GM08714 (cell line): Measurements from ENCODE around the gene PPP1CA.

ENCODE experiments used
- H3K4me3 ChIP-seq: fragments of 200-500 bp; sonication (Bioruptor generic); 2 replicates; pipeline ENCODE4 v1.5.1; 2014; ENCODE audit warnings: mild to moderate bottlenecking, low read length, inconsistent platforms
- ZNF274 ChIP-seq: IDR thresholded peaks from 2 replicates; pipeline ENCODE4 v1.6.1; 2012; ENCODE audit warnings: mild to moderate bottlenecking, low read depth, low read length

PPP1CA gene

DNA sequence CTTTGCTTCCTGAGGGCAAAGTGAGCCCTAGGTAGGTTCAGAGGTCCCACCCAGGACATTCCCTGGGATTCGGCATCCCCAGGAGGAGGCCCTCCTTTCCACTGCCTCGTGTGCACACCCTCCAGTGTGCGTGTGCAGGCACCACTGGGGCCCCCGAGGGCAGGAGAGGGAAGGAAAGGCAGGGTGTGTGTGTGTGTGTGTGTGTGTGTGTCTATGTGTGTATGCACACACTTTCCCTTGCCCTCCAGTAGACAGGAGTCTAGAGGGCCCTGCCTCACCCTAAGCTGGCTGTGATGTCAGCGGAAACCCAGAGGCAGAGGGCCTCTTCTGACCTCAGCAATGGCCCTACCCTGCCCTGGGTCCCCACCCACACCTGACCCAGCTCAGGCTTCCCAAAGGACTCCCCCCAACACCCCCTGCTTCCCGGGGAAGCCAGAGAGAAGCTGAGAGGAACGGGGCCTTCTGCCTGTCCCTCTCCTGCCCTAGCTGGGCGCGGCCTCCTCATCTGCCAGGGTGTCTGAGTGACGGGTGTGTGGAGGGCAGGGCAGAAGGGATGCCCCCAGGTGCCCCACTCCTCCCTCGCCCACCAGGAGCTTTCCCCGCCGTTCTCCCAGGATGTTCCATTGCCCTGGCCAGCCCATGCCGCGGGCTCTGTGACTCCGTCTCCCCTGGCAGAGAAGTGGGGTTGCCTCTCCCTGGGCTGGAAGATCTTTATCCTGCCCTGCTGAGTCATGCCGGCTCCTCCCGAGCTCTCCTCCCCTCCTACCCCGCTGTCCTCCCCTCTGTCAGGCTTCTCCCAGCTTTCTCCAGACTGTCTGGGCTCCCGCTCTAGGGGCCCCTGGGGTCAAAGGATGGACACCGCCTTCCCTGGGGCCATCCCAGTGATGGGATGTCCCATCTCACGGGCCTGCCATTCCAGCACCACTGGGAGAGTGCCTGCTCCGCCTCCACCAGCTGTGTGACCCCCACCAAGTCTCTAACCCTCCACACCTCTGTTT, 22.3 kb downstream of the PPP1CA start:
- no peak for TF ChIP-seq ZNF274
- no peak overlapping the region for H3K4me3 ChIP-seq

DNA sequence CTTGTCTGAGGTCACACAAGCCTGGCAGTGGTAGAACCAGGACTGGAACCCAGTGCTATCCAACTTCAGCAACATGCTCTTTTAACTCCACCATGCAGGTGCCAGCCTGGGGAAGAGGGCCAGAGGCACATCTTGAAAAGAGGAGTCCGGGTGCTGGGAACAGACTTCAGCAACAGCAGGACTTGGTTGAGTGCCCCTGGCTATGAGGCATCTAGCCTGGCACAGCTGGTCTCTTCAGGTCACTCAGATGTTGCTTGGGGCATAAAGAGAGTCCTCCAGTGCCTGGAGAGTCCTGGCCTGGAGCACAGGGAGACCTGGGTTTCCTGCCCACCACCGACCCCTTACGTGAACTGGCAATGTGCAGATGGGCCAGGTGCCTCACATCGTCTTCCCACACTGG, 23.1 kb downstream of the PPP1CA start:
- no peak for TF ChIP-seq ZNF274
- H3K4me3 ChIP-seq, result no peak overlapping the region

- no peak for TF ChIP-seq ZNF274
- no peak overlapping the region for H3K4me3 ChIP-seq
These were observed 24.5 kb downstream of the PPP1CA start for GRCh38 chr11:67376873-67377808.

GRCh38 chr11:67376063-67376820, 25.4 kb downstream of the PPP1CA start:
- TF ChIP-seq ZNF274, result no peak
- H3K4me3 ChIP-seq, result no peak overlapping the region

- no peak for TF ChIP-seq ZNF274
- H3K4me3 ChIP-seq, result no peak overlapping the region
These were observed 26.2 kb downstream of the PPP1CA start for GRCh38 chr11:67375320-67376055.

DNA sequence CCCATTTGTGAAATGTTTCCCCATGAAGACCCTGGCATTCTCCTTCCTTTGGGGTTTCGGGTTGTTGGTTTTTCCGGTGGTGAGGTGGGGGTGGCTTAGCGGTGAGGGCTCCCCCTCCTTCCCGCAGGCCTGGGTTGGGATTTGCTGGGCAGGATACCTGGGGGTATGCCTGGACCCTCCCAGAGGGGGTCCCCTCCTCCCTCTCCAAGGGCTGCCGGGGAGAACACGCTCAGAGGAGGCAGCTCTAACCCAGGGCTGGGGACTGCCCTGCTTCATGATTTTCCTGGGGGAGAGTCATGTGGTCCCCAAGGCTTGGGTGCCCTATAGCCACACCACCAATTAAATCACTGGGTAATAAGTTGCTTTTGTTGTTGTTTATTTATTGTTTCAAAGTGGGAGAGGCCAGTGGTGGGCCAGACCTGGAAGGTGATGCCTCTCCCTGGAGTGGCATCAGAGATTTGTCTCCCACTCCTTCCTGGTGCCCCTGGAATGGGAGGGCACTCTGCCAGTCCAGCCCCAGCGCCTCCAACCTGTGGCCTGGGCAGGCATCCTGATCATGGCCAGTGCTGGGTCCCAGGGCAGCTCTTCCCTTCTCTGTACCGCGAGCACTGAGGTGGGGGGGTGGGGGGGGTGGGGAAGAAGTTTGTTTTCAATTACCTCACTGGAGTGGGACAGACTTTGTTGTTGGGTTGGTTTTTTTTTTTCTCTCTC, 26.9 kb downstream of the PPP1CA start:
- H3K4me3 ChIP-seq, result no peak overlapping the region; the same call in 1 of the 2 replicates
- no peak for TF ChIP-seq ZNF274

- no peak for TF ChIP-seq ZNF274
- peak overlapping the region; percentile 74; the same call in 1 of the 2 replicates for H3K4me3 ChIP-seq
These were observed 27.7 kb downstream of the PPP1CA start for GRCh38 chr11:67373648-67374570.

GRCh38 chr11:67372993-67373647, 28.5 kb downstream of the PPP1CA start, which contains the start of gene CLCF1:
Gene CLCF1 (minus strand): TSS chr11:67373598. CDS start chr11:67373539, 59 bp downstream.
- no peak for TF ChIP-seq ZNF274
- H3K4me3 ChIP-seq, result peak within 1 kb of the TSS; percentile 74; the same call in 1 of the 2 replicates

DNA sequence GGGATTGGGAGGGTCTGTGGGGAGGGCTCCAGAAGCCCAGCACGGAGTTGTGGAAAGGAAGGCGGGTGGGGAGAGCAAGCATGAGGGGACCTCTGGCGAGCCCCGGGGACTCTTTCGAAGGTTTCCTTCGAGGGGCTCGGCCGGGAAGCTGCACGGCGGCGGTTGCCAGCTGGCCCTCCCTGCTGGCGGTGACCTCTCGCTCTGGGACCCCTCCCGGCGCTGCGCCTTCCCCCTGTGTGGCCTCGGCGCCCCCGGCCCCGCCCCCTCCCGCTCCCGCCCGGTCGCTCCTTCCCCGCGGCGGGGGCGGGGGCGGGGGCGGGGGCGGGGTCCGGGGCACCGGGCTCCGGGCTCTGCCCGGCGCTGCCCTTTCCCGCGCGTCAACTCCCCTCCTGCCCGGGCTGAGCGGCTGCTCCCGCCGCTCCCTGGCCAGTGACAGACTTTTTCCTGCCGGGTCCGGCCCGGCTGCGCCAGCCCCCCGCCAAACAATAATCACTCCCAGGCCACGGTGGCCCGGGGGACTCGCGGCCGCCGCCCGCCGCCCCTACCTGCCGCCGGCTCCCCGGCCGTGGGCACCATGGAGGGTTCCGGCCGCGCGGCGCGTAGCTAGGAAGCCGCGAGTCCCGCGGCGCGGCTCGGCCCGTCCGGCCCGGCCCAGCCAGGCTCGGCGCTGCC, 29.2 kb downstream of the PPP1CA start:
- TF ChIP-seq ZNF274, result no peak
- H3K4me3 ChIP-seq, result peak overlapping the region; percentile 74; the same call in 1 of the 2 replicates

DNA sequence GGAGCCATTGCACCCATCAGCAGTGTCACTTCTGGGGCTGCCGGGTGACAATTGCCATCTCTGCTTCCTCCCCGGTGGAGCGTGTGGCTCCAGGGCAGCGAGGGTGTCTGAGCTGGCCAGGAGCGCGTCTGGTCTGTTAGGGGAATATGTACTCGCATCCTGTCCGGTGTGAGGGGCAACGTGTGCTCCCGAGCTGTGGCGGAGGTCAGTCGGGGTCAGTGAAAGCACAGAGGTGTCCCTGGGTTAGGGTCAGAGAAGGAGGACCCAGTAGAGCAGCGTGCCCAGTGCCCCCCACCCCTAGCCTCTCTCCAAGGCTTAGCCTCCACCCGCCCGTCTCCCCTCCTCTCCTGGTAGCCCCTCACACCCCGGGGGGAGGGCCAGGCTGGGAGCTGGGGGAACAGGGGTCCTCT, 29.7 kb downstream of the PPP1CA start:
- H3K4me3 ChIP-seq, result peak overlapping the region; percentile 55; the same call in 1 of the 2 replicates
- TF ChIP-seq ZNF274, result no peak
